ENCODE measurements around the gene KCNJ16.

DNA sequence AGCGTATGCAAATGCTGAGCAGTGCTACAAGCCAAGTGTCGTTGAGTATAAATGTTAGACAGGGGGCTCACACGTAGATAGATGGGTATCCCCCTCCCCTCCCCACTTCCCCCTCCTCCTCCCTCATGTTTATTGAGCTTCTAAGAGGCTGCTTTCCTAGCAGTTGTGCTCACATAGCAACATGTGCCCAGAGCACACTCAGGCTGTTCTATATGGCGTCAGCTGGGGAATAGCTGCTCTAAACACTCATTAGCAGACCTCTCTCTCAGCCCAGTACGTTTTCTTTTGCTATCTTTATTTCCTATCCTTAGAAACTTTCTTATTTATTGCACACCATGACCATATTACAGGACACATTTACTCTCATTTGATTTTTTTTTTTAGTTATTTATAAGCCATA is 96.1 kb downstream of the KCNJ16 start:
- no peak for TF ChIP-seq CTCF (IDR thresholded peaks at IDR 0.05)
- no peak for TF ChIP-seq POLR2A (IDR thresholded peaks at IDR 0.05)

All from body of pancreas (tissue), 4 donors.